ENCODE results near the gene PSMB8.

PSMB8 gene

DNA sequence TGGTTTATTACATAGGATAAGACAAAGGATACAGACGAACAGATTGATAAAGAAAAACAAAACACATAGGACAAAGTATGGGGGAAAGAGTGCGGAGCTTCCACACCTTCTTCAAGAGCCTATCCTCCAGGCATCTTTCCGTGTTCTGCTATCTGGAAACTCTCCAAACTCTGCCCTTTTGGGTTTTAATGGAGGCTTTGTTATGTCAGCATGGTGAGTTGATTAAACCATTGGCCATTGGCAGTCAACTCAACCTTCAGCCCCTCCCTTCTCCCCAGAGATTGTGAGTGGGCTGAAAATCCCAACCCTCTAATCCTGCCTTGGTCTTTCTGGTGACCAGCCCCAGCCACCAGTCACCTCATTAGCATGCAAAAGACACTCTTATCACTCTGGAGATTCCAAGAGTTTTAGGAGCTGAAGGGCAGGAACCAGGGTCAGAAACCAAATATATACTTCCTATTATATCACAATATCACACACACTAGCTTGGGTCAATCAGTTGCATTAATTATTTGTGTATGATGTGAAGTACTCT lies 50.9 kb downstream of the PSMB8 start:
- DNase-seq: no peak
